Dendritic cell treated with granulocyte-macrophage colony-stimulating factor and Interleukin-4, amounts not matched to agents 40 ng/mL and 50 ng/mL, for 4 days (primary cell): ENCODE data around the gene SLC35B3.
"Not testable (repeated sequence)": the region's sequence is repeated elsewhere in the genome, so short reads cannot be mapped to it uniquely, and the experiment has no call there.

ENCODE experiments used
- H3K27ac Mint-ChIP-seq: one replicate; pipeline ENCODE4 v1.8.0; 2022; ENCODE audit warnings: mild to moderate bottlenecking, mixed read lengths
- H3K27me3 Mint-ChIP-seq: one replicate; pipeline ENCODE4 v1.8.0; 2022; ENCODE audit warnings: mild to moderate bottlenecking, mixed read lengths
- H3K36me3 Mint-ChIP-seq: one replicate; pipeline ENCODE4 v1.8.0; 2022; ENCODE audit warnings: low read depth, mixed read lengths
- H3K4me1 Mint-ChIP-seq: one replicate; pipeline ENCODE4 v1.8.0; 2022; ENCODE audit warnings: low read depth, mixed read lengths
- H3K4me3 Mint-ChIP-seq: one replicate; pipeline ENCODE4 v1.8.0; 2022; ENCODE audit warnings: mild to moderate bottlenecking, moderate library complexity, mixed read lengths
- H3K9me3 Mint-ChIP-seq: one replicate; pipeline ENCODE4 v1.8.0; 2022; ENCODE audit warnings: mixed read lengths
- intact Hi-C: fragments of 100-400 bp; cut with micrococcal nuclease; formaldehyde crosslinking; loops from one replicate; pipeline ENCODE4 v1.15.0; 2022

SLC35B3 gene

DNA sequence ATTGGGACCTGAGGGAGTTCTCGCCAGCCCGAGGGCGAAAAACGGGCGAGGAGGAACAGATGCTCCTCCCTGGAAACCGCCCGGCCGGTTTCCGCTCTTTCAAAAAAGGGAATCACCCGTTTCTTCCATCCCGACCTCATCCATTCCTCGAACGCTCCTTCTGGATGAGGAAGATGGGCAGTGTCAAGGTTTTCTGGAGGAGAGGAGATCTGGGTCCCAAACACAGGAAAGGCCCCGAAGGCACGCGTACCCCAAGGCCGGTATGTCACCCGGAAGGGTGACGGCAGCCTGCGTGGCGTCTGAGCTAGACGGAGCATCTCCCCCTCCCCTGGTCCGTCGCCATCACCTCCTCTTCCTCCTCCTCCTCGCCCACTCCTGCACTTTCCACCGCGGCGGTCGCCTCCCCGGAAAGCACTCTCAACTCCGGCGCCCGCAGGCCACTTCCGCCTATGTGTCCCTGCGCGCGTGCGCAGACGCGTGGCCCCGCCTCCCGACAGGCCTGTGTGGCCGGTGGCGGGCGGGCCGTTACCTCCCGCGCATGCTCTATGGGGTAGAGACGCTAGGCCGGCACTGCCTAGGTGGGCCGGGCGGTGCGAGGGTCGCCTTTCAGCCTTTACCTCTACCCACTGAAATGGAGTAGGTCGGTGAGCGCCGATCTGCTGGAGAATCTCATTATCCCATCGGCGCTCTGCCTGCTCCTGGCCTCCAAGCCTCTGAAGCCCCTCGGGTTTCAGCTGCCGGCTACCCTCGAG is at the start of gene SLC35B3:
SLC35B3 (minus strand) TSS at position 453 of the 752 bp plus-strand sequence.
- Mint-ChIP-seq H3K27me3 (peaks cover 3% of the 10 kb centered on the region), H3K9me3 (peaks cover 9% of the 10 kb centered on the region), H3K4me3 (peak within 1 kb of the TSS; percentile 92), H3K4me1 (peaks cover 28% of the 10 kb centered on the region), H3K36me3 (peaks cover 17% of the 10 kb centered on the region), H3K27ac (peak within 1 kb of the TSS; percentile 97)
- intact Hi-C loops, result loop anchor here (10.0 kb wide), 3 partner anchors 330 to 1970 kb away; partner anchors contain the start of genes BLOC1S5 and EEF1E1

DNA sequence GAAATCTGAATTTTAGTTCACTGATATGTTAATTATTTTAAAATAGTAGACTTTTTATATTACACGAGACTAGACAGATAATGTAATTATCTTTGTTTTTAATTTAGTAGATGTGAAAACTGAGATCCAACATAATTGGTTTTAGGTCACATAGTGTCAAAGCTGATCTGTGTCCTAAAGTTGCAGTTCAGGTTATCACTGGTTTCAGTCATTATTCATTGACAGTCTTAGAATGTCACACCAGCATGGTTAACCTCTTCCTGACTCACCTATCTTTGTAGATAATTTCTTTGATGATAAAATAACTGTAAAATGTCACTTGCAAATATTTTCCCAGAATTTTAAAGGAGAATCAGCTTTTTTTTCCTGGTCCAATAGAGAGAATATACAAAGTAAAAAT is 48.3 kb upstream of the SLC35B3 start:
- intact Hi-C loops, result no loop called here
- Mint-ChIP-seq H3K4me1 (no peaks in the 10 kb centered on the region), H3K9me3 (no peaks in the 10 kb centered on the region), H3K4me3 (no peak overlapping the region), H3K27ac (no peak overlapping the region), H3K27me3 (no peaks in the 10 kb centered on the region), H3K36me3 (no peaks in the 10 kb centered on the region)

DNA sequence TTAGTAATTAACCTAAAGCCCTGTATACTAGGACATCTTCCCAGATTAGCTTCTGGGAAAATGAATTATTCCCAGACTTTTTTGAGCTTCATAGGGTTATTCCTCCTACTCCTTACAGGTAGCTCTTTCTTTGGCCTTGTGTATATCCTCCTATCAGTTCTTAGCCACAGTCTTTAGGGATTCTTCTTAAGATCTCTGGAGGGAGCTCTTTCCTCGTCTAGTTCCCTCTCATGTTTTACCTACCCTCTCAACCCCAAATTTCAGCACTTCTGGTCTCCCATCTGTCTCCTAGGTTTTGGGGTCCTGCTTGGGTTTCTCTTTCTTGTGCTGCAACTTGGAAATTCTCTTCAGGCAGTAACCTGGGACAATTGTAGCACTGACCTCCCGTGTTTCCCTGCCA is 46.4 kb upstream of the SLC35B3 start:
- intact Hi-C loops, result no loop called here
- no peaks in the 10 kb centered on the region for H3K4me1 Mint-ChIP-seq
- no peaks in the 10 kb centered on the region for H3K9me3 Mint-ChIP-seq
- no peaks in the 10 kb centered on the region for H3K36me3 Mint-ChIP-seq
- no peak overlapping the region for H3K27ac Mint-ChIP-seq
- H3K27me3 Mint-ChIP-seq, result no peaks in the 10 kb centered on the region
- H3K4me3 Mint-ChIP-seq, result no peak overlapping the region

DNA sequence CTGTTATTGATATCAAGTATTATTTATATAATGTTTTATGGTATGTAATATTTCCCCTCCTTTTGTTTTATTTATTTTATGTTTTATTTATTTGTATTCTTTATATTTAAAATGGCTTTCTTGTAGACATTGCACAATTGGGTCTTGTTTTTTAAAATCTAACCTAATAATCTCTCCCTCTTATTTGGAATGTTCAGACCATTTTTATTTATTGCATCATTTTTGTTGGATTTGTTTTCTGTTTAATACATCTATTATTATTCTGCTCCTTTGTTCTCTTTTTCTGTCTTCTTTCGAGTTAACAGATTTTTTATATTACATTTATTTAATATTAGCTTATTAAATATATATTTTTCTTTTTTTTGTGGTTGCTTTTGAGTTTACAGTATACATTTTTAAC is 43.1 kb upstream of the SLC35B3 start:
- Mint-ChIP-seq H3K4me3 (no peak overlapping the region), H3K36me3 (no peaks in the 10 kb centered on the region), H3K9me3 (peaks cover 4% of the 10 kb centered on the region), H3K27me3 (no peaks in the 10 kb centered on the region), H3K27ac (no peak overlapping the region), H3K4me1 (no peaks in the 10 kb centered on the region)
- intact Hi-C loops, result no loop called here

DNA sequence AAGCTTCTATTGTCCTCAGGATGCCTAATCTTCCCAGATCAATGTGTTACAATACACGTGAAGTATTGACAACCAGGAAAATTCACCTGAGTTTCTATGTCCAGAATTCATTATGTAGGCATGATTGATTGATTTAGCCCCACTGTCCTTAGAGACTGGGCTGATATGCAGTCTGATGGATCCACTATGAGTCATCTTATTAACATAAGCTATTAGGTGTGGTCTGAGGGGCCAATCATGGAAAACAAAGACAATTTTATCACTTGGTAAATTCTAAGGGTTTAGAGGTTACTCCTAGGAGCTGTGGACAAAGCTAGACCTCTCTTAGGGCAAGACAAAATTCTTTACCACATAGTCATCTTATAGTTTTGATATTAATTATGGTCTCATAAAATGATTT is 41.3 kb upstream of the SLC35B3 start:
- no peaks in the 10 kb centered on the region for H3K4me1 Mint-ChIP-seq
- H3K27me3 Mint-ChIP-seq, result no peaks in the 10 kb centered on the region
- peaks cover 8% of the 10 kb centered on the region for H3K9me3 Mint-ChIP-seq
- no peaks in the 10 kb centered on the region for H3K36me3 Mint-ChIP-seq
- H3K4me3 Mint-ChIP-seq, result no peak overlapping the region
- intact Hi-C loops, result no loop called here
- H3K27ac Mint-ChIP-seq, result no peak overlapping the region

DNA sequence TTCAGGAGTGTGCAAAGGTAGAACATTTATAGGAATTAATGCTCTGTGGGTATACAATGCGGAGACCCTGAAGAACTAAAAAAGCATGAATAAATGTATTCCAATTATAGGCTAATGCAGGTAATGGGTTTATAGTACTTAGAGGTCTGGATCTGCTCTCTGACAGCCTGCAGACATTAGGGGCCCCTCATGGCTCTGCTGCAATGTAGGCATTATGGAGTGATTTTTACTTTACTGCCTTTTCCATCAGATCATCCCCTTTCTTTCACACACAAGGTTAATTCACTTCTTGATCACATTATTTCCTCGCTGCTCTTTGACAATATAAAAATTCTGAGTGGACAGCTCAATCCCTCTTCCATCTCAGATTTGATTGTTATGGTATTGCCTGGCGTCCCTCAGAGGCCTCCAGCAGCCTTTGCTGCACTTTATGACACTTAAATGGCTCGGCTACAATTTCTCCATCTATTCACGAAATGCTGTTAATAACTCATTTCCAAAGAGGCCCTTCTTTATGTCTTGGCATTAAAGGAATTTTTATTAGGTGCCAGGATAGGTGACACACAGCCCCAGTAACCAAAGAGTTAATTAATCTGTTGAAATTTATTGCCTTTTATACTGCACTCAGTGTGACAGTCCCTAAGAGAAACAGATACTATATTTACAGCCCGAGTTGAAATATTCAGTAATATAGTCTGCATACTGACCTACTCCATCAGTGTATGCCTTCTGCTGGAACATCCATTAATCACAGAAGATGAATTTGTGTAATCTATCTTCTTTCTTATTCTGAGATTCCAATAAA is 33.4 kb upstream of the SLC35B3 start:
- Mint-ChIP-seq H3K9me3 (peaks cover 8% of the 10 kb centered on the region), H3K27me3 (no peaks in the 10 kb centered on the region), H3K27ac (no peak overlapping the region), H3K4me3 (no peak overlapping the region), H3K36me3 (no peaks in the 10 kb centered on the region), H3K4me1 (no peaks in the 10 kb centered on the region)
- intact Hi-C loops, result no loop called here

DNA sequence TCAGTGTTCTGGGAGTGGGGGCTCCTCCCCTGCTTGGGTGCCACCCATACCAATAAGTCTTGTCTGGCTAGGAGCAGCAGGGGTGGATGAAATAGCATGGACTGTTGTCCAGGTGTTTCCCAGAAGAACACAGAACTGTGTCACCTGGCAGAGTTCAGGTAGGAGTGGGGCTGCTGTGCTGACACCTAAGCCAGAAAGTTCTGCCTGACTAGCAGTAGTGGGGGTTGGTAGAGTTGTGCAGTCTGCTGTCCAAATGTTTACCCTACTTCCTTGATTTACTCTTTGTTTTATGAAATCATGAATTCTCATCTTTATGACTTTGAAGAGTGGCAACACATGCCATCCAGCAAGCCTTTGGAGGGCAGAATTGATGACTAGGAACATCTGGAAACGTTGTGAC is 27.3 kb upstream of the SLC35B3 start:
- Mint-ChIP-seq H3K27ac (no peak overlapping the region), H3K9me3 (peaks cover 11% of the 10 kb centered on the region), H3K36me3 (no peaks in the 10 kb centered on the region), H3K4me1 (no peaks in the 10 kb centered on the region), H3K4me3 (no peak overlapping the region), H3K27me3 (no peaks in the 10 kb centered on the region)
- intact Hi-C loops, result no loop called here

DNA sequence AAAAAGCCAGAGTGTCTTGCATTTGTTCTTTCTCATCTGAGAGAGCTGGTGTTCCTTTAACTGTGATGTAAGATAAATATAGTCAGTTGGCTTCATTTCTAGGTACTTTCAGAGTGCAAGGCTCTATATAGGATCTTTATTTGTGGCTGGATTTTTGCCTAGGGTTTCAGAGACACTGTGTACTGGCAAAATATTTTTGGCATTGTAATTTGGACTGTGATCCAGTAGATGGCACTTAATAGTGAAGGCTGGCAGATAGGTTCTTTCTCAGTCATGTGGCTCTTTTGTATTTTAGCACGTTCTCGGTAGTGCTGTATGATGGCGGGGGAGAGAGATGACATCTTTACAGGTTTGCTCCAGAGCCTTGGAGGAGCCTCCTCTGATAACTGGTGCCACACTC is 26.8 kb upstream of the SLC35B3 start:
- Mint-ChIP-seq H3K4me3 (no peak overlapping the region), H3K36me3 (no peaks in the 10 kb centered on the region), H3K4me1 (no peaks in the 10 kb centered on the region), H3K27me3 (no peaks in the 10 kb centered on the region), H3K27ac (no peak overlapping the region), H3K9me3 (peaks cover 11% of the 10 kb centered on the region)
- intact Hi-C loops, result no loop called here

DNA sequence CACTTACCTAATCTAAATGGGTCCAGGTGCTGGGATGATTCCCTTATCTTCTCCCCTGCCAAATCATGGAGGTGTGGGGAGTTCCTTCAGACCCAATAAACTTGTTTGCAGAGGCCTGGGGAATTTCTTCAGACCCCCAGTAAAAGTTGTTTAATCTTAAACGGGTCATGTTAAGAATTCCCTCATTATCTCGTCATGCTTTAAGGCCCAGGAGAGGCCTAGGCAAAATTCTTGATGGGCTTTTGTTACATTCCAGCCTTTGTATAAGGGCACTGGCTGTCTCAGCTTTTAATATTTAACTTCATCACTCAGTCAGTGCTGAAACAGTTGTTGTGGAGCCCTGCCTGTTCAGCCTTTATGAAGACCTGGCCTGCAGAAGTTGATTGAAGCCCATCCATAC is 11.0 kb upstream of the SLC35B3 start:
- intact Hi-C loops, result no loop called here
- H3K27ac Mint-ChIP-seq, result no peak overlapping the region
- no peaks in the 10 kb centered on the region for H3K4me1 Mint-ChIP-seq
- H3K4me3 Mint-ChIP-seq, result no peak overlapping the region
- no peaks in the 10 kb centered on the region for H3K9me3 Mint-ChIP-seq
- no peaks in the 10 kb centered on the region for H3K36me3 Mint-ChIP-seq
- peaks cover 6% of the 10 kb centered on the region for H3K27me3 Mint-ChIP-seq

DNA sequence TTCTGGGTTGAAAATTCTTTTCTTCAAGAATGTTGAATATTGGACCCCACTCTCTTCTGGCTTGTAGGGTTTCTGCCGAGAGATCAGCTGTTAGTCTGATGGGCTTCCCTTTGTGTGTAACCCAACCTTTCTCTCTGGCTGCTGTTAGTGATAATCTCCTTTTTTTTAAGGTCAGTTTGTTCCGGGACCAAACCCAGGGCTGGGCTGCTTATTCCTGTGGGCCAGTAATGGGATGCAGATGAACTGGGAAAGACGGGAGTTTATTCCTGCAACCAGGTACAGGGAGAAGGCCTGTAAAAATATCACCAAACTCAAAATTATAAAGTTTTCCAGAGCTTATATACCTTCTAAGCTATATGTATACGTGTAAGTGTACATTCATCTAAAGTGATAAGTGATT is 10.6 kb upstream of the SLC35B3 start:
- H3K9me3 Mint-ChIP-seq, H3K27ac Mint-ChIP-seq, intact Hi-C loops, H3K27me3 Mint-ChIP-seq, H3K4me1 Mint-ChIP-seq, H3K4me3 Mint-ChIP-seq, H3K36me3 Mint-ChIP-seq: not testable (repeated sequence)

DNA sequence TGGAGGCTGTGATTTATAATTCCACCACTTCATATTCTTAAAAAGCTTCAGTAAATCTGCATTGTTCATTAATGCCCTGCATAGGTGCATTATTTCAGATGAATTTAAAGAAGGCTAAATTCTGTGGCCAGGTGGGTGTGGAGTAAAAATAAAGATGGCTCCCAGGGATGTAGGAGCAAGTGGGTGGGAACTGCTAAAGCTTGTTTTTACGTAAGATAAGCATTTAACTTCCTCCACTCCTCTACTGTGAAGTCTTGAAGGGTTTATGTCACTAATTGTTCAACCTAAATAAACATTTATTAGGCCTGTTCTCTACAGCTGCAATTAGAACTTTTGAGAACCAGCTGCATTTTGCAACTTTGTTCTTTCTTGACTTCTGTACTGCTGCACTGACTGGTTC is 6.8 kb upstream of the SLC35B3 start:
- peaks cover 9% of the 10 kb centered on the region for H3K9me3 Mint-ChIP-seq

DNA sequence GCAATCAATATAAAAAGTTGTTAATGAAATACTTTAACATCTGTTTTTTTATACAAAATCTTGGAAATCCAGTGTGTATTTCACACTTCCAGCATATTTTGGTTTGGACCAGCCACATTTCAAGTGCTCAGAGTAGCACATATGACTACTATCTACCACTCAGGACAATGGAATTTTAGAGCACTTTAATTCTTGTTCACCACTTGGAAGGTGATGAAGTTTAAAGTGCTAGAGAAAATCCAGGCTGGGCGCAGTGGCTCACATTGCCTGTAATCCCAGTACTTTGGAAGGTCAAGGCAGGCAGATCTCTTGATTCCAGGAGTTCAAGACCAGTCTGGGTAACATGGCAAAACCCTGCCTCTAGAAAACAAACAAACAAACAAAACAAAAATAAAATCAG is 6.1 kb upstream of the SLC35B3 start:
- Mint-ChIP-seq H3K9me3 (peaks cover 9% of the 10 kb centered on the region), H3K36me3 (no peaks in the 10 kb centered on the region), H3K4me1 (peaks cover 8% of the 10 kb centered on the region), H3K27me3 (peaks cover 6% of the 10 kb centered on the region), H3K4me3 (no peak overlapping the region), H3K27ac (no peak overlapping the region)
- intact Hi-C loops, result no loop called here

More for the DNA sequence above, 6.8 kb upstream of the SLC35B3 start:
- Mint-ChIP-seq H3K4me3 (no peak overlapping the region), H3K27ac (no peak overlapping the region), H3K27me3 (peaks cover 6% of the 10 kb centered on the region), H3K4me1 (peaks cover 8% of the 10 kb centered on the region), H3K36me3 (no peaks in the 10 kb centered on the region)
- intact Hi-C loops, result no loop called here

DNA sequence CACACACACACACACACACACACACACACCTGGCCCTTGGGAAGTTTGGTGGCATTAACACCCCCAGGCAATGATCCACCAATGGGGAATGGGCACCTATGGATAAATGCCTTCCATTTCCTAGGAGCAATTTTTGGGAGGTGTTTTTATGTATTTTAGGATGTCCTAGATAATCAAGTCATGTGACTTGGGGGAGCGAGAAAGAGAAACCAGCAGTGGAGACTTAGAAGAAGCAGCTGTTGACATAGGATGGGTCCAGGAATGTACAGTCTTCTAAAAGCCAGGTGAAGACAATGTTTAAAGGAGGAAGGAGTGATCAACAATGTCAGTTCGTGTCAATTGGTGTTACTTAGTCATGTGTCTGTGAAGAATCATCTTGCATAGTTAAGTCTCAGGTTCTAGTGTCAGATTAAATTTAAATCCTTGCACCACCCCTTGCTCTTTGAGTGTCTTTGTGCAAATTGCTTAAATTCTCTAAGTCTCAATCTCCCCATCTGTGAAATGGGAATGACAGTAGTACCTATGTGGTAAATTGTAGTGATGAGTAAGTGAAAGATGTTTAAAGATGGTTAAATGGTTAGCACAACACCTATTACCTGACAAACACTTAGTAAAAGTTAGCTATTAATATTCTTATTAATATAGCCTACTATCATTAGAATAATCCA is 4.4 kb upstream of the SLC35B3 start:
- peaks cover 6% of the 10 kb centered on the region for H3K27me3 Mint-ChIP-seq
- peaks cover 9% of the 10 kb centered on the region for H3K36me3 Mint-ChIP-seq
- intact Hi-C loops, result loop anchor here (10.0 kb wide), 3 partner anchors 335 to 1965 kb away; partner anchors contain the start of genes BLOC1S5 and EEF1E1
- H3K27ac Mint-ChIP-seq, result no peak overlapping the region
- peaks cover 9% of the 10 kb centered on the region for H3K9me3 Mint-ChIP-seq
- peaks cover 8% of the 10 kb centered on the region for H3K4me1 Mint-ChIP-seq
- no peak overlapping the region for H3K4me3 Mint-ChIP-seq

DNA sequence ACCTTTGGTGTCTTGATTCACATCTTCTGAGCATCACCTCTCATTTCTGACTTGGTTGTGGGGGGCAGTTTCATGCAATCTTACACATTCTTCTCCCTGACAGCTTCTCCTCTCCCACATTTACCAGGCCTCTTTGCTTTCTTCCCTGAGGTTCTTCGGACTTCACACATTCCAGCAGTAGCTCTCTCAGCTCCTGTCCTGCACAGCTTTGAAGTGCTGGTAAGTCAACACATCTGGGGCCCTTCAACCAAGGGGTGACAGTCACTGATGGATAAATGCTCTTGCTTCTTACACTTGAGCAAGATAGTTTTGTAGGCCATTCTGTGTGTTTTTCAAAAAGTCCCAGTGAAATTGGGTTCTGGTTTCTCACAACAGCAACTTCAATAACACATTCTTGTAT is 2.5 kb upstream of the SLC35B3 start:
- H3K36me3 Mint-ChIP-seq, result peaks cover 14% of the 10 kb centered on the region
- H3K27ac Mint-ChIP-seq, result no peak overlapping the region
- peaks cover 6% of the 10 kb centered on the region for H3K27me3 Mint-ChIP-seq
- intact Hi-C loops, result loop anchor here (10.0 kb wide), 3 partner anchors 333 to 1967 kb away; partner anchors contain the start of genes BLOC1S5 and EEF1E1
- H3K9me3 Mint-ChIP-seq, result peaks cover 9% of the 10 kb centered on the region
- H3K4me3 Mint-ChIP-seq, result no peak overlapping the region
- peaks cover 18% of the 10 kb centered on the region for H3K4me1 Mint-ChIP-seq
